Mesothelial cell of epicardium (in vitro differentiated cells): ENCODE data around the gene FBXO44. TPM values are rescaled to one million over a fixed set of nuclear protein-coding genes. Genes with fewer than 3 reads are reported as not detected.

Experiments used
- DNase-seq, 2 experiments: peaks; one replicate each; pipeline ENCODE4 v3.0.0; 2021; ENCODE audit warnings: low spot score in 2 of 2; ENCODE audit not compliant: unreplicated experiment in 2 of 2
- H3K27ac Mint-ChIP-seq: 2 replicates; pipeline ENCODE4 v1.8.0; 2021; ENCODE audit warnings: mixed read lengths
- H3K27me3 Mint-ChIP-seq: 2 replicates; pipeline ENCODE4 v1.8.0; 2021; ENCODE audit warnings: low read depth, mixed read lengths
- H3K36me3 Mint-ChIP-seq: 2 replicates; pipeline ENCODE4 v1.8.0; 2021; ENCODE audit warnings: mixed read lengths
- H3K4me1 Mint-ChIP-seq: 2 replicates; pipeline ENCODE4 v1.8.0; 2021; ENCODE audit warnings: mixed read lengths
- H3K4me3 Mint-ChIP-seq: 2 replicates; pipeline ENCODE4 v1.8.0; 2021; ENCODE audit warnings: mild to moderate bottlenecking, moderate library complexity, mixed read lengths
- H3K9me3 Mint-ChIP-seq: 2 replicates; pipeline ENCODE4 v1.8.0; 2021; ENCODE audit warnings: mixed read lengths
- total RNA-seq: library from RNA; stranded (reverse); gene quantifications from 3 replicates; pipeline ENCODE4 v1.2.1, GENCODE V29; 2021
- TF ChIP-seq, protein P1 (sequence below): fragments of 200-600 bp; sonication (generic); IDR thresholded peaks from one replicate; pipeline ENCODE4 v1.5.0; 2021; ENCODE audit warnings: antibody characterized with exemption; ENCODE audit not compliant: unreplicated experiment

The FBXO44 gene
- total RNA-seq, 1 donor from 2014 or later, result 39.4 TPM

DNA sequence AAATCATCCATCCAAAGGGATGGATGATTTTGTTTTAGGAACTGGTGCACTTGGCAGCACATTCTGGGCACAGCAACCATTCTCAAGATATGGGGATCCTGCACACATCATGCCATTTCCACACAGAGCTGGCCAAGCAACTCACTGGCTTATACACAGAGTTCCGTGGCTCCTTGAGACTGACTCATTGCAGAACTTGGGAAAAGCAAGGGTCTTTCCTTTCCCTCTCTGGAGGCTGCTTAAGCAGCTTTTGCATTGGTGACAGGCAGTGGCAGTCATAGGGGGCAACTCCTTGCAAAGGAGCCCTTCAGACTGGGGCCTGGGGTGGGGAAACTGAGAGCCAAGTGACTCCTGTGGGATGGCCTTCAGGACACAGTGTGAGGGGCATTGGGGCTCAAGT, 28.1 kb downstream of the FBXO44 start:
- TF ChIP-seq, protein P1, sequence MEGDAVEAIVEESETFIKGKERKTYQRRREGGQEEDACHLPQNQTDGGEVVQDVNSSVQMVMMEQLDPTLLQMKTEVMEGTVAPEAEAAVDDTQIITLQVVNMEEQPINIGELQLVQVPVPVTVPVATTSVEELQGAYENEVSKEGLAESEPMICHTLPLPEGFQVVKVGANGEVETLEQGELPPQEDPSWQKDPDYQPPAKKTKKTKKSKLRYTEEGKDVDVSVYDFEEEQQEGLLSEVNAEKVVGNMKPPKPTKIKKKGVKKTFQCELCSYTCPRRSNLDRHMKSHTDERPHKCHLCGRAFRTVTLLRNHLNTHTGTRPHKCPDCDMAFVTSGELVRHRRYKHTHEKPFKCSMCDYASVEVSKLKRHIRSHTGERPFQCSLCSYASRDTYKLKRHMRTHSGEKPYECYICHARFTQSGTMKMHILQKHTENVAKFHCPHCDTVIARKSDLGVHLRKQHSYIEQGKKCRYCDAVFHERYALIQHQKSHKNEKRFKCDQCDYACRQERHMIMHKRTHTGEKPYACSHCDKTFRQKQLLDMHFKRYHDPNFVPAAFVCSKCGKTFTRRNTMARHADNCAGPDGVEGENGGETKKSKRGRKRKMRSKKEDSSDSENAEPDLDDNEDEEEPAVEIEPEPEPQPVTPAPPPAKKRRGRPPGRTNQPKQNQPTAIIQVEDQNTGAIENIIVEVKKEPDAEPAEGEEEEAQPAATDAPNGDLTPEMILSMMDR, result no peak
- DNase-seq, result no peak
- H3K27ac Mint-ChIP-seq, result no peak overlapping the region
- peaks cover 19% of the 10 kb centered on the region for H3K4me1 Mint-ChIP-seq
- no peak overlapping the region for H3K4me3 Mint-ChIP-seq
- peaks cover 2% of the 10 kb centered on the region for H3K36me3 Mint-ChIP-seq
- no peaks in the 10 kb centered on the region for H3K27me3 Mint-ChIP-seq
- H3K9me3 Mint-ChIP-seq, result no peaks in the 10 kb centered on the region

DNA sequence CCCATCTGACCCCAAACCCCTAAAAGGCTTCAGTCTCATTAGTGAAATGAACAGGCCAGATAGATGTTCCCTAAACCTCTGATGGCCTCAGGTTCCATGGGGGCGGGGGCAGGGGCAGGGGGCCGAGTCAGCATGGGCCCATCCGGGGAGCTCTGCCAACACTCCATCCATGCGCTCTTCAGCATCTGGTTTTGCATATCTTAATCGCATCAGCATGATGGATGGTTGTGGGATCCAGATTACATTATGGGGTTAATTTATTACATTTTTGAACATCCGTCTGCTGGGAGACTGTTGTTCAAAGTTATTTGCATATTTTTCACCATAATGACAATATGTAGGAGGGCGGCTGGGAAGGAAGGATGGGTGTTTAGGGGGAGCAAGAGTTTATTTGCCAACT, 29.4 kb downstream of the FBXO44 start:
- TF ChIP-seq, protein P1, result no peak
- no peak for DNase-seq
- Mint-ChIP-seq H3K36me3 (no peaks in the 10 kb centered on the region), H3K4me1 (peaks cover 19% of the 10 kb centered on the region), H3K27me3 (no peaks in the 10 kb centered on the region), H3K27ac (no peak overlapping the region), H3K9me3 (no peaks in the 10 kb centered on the region), H3K4me3 (no peak overlapping the region)

DNA sequence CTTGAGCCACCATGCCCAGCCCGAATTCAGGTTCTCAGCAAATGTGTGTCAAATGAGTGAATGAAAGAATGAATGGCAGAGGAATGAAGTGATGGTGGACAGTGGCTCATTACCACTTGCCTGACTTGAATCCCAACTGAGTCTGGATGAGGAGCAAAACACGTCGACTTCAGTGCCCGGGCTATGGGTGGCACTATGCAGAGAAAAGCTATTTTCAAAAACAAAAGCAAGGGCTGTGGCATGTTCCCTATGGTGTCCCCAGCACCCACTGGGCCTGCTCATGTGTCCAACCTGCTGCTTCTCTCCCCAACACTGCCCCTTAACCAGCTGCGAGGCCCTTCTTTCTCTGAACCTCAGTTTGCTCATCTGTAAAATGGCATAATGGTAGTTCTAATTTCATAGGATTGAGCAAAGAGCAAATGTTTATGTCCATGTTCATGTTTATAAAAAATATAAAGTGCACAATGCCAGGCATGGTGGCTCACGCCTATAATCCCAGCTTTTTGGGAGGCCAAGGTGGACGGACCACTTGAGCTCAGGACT, 30.6 kb downstream of the FBXO44 start:
- Mint-ChIP-seq H3K27me3 (peaks cover 7% of the 10 kb centered on the region), H3K9me3 (no peaks in the 10 kb centered on the region), H3K36me3 (no peaks in the 10 kb centered on the region), H3K4me1 (peaks cover 24% of the 10 kb centered on the region), H3K4me3 (no peak overlapping the region), H3K27ac (no peak overlapping the region)
- TF ChIP-seq, protein P1, result no peak
- DNase-seq, result no peak

DNA sequence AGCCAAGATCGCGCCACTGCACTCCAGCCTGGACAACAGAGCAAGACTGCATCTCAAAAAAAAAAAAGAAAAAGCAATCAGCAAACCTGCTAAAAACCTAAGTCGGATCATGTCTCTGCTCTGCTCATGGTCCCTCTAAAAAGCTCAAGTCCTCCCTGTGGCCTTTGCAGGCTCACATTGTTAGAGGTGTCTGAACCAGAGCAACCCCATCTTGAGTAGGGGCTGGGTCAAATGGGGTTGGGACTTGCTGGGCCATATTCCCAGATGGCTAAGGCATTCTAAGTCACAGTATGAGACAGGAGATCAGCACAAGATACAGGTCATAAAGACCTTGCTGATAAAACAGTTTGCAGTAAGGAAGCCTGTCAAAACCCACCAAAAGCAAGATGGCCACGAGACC, 33.8 kb downstream of the FBXO44 start:
- no peak overlapping the region for H3K27ac Mint-ChIP-seq
- H3K4me1 Mint-ChIP-seq, result peaks cover 23% of the 10 kb centered on the region
- no peak for DNase-seq
- H3K4me3 Mint-ChIP-seq, result no peak overlapping the region
- TF ChIP-seq, protein P1, result no peak
- no peaks in the 10 kb centered on the region for H3K9me3 Mint-ChIP-seq
- no peaks in the 10 kb centered on the region for H3K36me3 Mint-ChIP-seq
- peaks cover 31% of the 10 kb centered on the region for H3K27me3 Mint-ChIP-seq

DNA sequence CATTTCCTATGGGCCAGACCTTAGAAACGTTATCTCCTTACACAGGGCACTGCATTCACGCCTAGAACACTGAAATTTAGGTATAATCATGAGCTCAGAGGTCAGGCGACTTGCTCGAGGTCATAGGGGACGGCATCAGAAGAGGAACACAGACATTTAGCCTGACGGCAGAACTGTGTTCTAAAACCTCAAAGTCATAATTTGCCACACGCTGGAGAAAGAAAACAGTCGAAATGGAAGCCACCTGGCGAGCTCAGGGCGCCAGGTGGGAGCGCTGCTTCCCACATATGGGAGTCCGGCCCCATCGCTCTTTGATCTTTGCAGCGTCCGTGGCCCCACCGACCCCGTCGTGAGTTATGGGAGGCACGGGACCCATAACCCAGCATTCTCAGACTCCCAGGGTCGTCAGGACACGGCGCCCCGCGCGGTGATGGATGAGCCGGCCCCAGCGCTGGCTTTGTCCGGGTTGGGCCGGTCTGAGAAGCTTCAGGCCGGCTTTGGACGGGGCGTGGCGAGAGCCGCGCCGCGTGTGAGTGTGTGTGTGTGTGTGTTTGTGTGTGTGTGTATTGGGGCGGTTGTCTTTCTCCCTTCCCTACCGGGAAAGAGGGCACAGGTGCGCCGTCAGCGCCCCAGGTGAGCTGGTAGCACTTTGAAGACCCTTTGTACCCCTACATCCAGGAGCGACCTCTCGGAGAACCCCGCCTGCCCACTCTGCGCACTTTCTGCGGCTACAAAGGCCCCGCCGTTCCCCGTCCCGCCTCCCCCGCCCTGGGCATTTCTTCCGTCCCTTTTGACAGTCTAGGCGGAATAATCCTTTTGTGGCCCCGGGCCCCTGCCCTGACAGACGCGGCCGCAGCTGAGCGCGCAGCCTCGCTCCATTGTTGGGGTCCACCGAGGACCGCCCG, 36.0 kb downstream of the FBXO44 start:
- no peaks in the 10 kb centered on the region for H3K36me3 Mint-ChIP-seq
- H3K27ac Mint-ChIP-seq, result peak overlapping the region; percentile 39
- TF ChIP-seq, protein P1, result no peak
- peaks cover 15% of the 10 kb centered on the region for H3K4me1 Mint-ChIP-seq
- peaks cover 40% of the 10 kb centered on the region for H3K27me3 Mint-ChIP-seq
- peak overlapping the region; percentile 87 for H3K4me3 Mint-ChIP-seq
- H3K9me3 Mint-ChIP-seq, result no peaks in the 10 kb centered on the region
- no peak for DNase-seq
